Muscle of arm (tissue), 14 donors: ENCODE measurements around the gene NMS. TPM values are rescaled to one million over a fixed set of nuclear protein-coding genes. Genes with fewer than 3 reads are reported as not detected.
"Not testable (repeated sequence)": the region's sequence is repeated elsewhere in the genome, so short reads cannot be mapped to it uniquely, and the experiment has no call there.

ENCODE experiments used
- DNase-seq: peaks from one replicate; pipeline ENCODE4 v3.0.0-alpha.2; 2013
- long read RNA-seq, 11 donors: transcript quantifications; one replicate each; lab custom pipeline, GENCODE V29; 2026
- polyA plus RNA-seq, 12 donors: library from polyadenylated mRNA; unstranded; fragments of 120-200 nt; gene quantifications; one replicate each; pipeline ENCODE4 v1.2.1, GENCODE V29; 2013; ENCODE audit not compliant: insufficient read length in 12 of 12

The NMS gene
- polyA plus RNA-seq: not detected
- long read RNA-seq, donor 1: 0 reads
- long read RNA-seq, donor 2: 0 reads
- long read RNA-seq, donor 3: 0 reads
- long read RNA-seq, donor 4: 0 reads
- long read RNA-seq, donor 5: 0 reads
- long read RNA-seq, donor 6: 0 reads
- long read RNA-seq, donor 7: 0 reads
- long read RNA-seq, donor 8: 0 reads
- long read RNA-seq, donor 9: 0 reads
- long read RNA-seq, donor 10: 0 reads
- long read RNA-seq, donor 11: 0 reads

- no peak for DNase-seq
These were observed at the start of gene NMS for GRCh38 chr2:100470182-100470581. NMS (plus strand) TSS chr2:100470482; CDS start chr2:100470489, 7 bp downstream.

GRCh38 chr2:100422320-100423055 lies 47.8 kb upstream of the NMS start:
- no peak for DNase-seq

GRCh38 chr2:100423631-100424030 lies 46.7 kb upstream of the NMS start:
- no peak for DNase-seq

- no peak for DNase-seq
These were observed 45.9 kb upstream of the NMS start for GRCh38 chr2:100424277-100424875.

DNA sequence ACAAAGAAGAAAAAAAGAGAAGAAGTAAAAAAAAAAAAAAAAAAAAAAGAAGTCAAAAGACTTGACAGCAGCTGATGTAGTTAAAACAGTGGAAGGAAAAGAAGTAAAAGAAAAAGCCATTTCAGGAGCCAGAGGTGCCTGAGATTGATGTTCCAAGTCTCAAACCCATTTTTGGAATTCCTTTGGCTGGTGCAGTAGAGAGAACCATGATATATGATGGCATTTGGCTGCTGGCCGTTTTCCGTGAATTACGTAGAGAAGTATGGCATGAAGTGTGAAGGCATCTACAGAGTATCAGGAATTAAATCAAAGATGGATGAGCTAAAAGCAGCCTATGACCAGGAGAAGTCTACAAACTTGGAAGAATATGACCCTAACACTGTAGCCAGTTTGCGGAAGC lies 45.2 kb upstream of the NMS start:
- DNase-seq: no peak

DNA sequence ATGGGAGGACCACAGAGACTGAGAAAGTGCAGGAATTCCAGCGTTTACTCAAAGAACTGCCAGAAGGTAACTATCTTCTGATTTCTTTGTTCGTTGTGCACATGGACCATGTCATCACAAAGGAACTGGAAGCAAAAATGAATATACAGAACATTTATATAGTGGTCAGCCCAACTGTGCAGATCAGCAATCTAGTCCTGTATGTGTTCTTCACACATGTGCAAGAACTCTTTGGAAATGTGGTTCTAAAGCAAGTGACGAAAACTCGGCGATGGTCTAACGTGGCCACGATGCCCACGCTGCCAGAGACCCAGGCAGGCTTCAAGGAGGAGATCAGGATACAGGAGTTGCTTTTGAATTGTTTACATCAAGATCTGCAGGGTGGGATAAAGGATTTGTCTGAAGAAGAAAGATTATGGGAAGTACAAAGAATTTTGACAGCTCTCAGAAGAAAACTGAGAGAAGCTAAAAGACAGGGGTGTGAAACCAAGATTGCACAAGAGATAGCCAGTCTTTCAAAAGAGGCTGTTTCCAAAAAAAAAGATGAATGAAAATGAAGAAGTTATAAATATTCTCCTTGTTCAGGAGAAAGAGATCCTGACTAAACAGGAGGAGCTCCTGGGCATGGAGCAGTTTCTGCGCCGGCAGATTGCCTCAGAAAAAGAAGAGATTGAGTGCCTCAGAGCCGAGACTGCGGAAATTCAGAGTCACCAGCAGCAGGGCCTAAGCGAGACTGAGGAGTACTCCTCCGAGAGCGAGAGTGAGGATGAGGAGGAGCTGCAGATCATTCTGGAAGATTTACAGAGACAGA lies 44.5 kb upstream of the NMS start:
- DNase-seq: no peak

DNA sequence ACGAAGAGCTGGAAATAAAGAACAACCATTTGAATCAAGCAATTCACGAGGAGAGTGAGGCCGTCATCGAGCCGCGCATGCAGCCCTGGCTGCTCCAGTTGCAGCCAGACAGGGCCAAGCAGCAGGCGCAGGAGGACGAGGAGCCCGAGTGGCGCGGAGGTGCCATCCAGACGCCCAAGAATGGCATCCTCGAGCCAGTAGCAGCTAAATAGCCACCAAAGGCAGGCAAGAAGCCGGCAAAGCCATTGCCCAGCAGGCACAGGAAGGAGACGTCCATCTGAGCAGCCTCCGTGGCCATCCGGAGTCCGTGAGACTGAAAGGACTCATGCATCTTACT lies 43.9 kb upstream of the NMS start:
- no peak for DNase-seq

DNA sequence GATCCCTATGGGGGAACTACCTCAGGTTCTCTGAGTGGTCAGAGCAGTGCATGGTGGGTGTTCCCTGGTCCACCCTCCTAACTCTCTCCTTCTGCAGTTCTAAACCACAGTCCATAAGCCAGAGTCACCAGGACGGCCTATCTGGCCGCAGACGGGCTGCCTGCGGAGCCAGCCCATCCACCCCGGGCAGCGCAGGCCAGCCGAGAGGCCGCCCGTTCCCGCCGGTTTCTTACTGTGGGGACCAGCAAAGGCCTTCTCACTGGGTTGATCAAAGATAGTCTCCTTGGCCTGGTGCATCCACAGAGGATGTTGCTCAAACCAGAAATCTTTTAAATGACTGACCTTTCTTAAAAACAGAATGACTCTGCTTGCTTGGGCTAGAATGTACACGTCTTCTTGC lies 43.2 kb upstream of the NMS start:
- DNase-seq: no peak

DNA sequence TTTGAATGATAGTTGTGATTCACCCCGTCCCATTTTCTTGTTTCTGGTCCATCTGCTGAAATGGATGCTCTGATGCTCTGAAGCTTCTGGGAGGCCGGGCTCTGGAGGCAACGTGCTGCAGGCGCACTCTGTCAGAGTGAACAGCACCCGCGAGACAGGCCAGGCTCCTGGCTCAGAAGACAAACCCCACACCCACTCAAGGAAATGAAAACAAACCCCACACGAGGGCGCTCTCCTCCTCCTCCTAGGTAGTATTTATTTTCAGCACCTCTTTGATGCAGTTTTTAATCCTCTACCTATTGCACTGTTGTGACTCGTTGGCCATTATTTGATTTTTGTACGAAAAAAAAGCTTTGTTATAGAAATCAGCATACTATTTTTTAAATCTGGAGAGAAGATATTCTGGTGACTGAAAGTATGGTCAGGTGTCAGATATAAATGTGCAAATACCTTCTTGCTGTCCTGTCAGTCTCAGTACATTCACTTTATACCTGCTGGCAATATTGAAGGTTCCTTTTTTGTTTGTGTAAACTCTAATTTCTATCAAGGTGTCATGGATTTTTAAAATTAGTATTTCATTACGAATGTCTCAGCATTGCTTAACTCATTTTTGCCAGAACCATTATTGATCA lies 42.5 kb upstream of the NMS start:
- DNase-seq: peak; percentile 21

DNA sequence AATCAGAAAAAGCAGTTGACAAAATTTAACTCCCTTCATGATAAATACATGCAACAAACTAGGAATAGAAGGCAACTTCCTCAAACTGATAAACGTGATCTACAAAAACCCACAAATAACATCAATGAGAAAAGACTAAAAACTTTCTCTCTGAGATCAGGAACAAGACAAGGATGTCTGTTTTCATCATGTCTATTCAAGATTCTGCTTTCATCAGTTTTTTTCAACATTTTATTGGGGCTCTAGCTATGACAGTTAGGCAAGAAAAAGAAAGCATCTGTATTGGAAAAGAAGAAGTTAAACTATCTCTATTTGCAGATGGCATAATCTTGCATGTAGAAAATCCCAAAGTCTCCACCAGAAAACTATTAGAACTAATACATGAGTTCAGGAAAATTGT lies 40.6 kb upstream of the NMS start:
- no peak for DNase-seq

DNA sequence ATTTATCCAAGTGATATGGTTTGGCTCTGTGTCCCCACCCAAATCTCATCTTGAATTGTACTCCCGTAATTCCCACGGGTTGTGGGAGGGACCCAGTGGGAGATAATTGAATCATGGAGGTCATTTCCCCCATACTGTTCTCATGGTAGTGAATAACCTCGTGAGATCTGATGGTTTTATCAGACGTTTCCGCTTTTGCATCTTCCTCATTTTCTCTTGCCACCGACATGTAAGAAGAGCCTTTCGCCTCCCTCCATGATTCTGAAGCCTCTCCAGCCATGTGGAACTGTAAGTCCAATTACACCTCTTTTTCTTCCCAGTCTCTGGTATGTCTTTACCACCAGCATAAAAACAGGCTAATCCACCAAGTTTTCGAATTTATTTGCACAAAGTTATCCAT lies 32.5 kb upstream of the NMS start:
- DNase-seq: no peak

DNA sequence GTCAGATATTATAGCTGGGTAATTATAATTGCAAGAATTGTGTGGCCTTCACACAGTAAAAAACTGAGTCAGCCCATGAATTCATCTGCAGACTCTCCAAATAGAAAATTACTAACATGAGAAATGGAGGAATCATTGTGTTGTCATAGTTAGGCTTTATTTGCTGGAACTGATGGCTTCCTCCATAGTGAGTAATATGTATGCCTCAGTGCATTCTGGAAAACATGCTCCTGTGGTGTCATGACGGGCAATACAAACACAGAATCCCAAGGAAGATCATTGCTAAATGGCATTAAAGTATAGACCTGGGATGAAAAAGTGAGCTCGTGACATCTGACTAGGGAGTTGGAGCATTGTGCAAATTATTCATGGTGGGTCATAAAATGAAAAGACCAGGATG lies 23.6 kb upstream of the NMS start:
- no peak for DNase-seq

- no peak for DNase-seq
These were observed 19.2 kb upstream of the NMS start for GRCh38 chr2:100451092-100451491.

DNA sequence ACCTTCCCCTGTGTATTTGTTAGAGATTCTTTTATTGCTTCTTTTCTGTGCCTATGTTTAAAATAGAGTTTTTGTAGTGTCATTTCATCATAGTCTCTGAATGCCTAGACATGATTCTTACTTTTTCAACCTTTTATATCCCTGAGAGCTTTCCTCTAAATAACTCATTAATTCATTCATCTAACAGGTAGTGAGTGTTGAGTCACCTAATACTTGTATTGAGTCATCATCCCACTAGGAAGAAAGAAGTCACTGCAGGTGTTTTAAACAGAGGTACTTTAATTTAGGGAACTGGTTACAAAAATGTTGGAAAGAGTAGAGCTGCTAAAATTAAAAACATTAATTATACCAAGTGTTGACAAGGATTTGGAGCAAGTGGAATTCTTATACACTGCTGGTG lies 18.5 kb upstream of the NMS start:
- no peak for DNase-seq

- no peak for DNase-seq
These were observed 16.4 kb upstream of the NMS start for GRCh38 chr2:100453853-100454252.

- DNase-seq: not testable (repeated sequence)
These were observed 13.9 kb upstream of the NMS start for GRCh38 chr2:100456357-100456756.

DNA sequence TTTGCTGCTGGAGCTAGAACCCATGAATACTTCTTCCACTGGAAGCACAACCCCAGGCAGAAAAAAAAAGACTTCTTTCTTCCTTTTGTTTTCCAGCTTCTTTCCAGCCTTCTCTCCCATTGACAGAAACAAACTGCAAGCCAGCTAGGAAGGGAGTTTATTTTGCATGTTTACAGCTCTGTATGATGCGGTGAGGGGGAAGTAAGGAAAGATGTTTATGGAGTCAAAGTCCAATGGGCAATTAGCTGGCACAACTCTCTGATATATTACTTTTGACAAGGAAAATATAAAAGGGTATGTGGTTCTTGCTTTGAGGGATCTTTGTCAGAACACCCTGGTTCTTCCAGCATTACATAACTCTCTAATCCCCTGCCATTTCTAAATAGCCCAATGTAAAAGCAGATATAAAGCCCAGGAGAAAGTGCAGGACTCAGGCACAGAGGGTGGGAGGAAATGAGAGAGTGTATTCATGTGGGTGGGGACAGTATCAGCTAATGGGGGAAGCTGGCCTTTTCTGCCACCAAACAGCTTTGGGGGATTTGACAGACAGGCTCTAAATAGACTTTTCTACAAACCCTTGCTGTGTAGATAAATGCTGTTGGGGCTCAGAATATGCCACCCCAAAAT lies 9.3 kb upstream of the NMS start:
- no peak for DNase-seq

DNA sequence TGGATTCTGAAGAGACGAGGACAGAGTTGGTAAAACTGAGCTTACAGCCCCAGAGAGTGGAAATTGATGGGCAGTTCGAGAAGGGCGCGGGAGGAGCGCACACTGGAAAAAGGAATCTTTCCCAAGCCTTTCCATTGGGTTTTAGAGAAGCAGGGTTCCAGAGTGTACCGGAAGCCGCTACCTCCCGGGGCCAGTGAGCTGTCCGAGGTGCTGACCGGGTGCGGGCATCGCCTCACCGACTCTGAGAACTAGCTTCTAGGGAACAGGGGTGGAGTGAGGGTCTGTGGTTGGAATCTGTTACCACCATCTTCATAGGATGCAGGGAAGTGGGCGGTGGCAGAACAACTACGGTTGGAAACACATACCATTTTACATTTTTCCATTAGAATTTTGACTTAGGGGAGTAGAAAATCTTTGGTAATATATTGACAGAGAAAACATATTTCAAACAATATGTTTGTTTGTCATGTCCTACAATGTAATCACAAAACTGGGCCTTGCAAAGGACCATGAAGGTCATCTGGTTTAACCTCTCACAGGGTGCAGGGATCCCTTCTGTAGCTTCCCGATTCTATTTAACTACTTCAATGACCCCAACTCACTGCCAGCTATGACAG lies 724 bp downstream of the NMS start:
- peak; percentile 31 for DNase-seq

- no peak for DNase-seq
These were observed 6.3 kb downstream of the NMS start for GRCh38 chr2:100476606-100477005.

DNA sequence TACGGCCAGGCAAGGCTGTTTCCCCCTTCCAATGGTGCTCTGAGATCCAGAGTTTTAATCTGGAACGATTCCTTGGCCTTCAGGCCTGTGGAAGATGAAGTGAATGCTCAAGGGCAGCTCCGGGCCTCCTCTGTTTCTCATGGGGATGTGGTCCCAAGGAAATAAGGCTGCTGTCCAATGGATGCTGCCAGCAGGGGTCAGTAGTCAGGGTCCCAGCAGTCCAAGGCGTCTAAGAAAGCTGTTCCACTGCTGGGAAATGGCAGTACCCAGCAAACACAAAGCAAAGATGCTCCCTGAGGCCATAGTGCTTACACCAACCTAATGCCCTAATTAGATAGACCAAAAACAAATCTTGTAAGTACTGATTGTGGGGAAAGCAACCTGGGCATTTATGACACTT lies 12.5 kb downstream of the NMS start:
- DNase-seq: no peak

DNA sequence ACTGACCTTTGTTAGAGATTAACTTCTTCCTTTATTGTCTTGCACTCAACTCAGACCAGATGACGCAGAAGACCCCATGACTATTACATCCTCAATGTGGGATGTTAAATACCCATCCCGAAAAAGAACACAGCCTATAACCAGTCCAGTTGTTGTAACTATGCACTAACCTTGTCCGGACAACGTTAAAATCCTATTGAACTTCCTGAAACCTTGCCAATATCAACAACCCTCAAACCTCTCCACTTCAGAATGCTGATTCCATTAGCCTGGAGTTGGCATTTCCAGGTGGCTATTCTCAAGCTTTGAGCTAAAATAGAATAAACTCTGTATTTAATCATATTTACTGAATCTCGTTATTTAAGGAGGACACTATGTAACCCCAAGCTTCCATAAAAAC lies 13.6 kb downstream of the NMS start:
- DNase-seq: no peak
